ENCODE measurements around the gene LMTK2. TPM values are rescaled to one million over a fixed set of nuclear protein-coding genes. Genes with fewer than 3 reads are reported as not detected.

LMTK2 gene
- total RNA-seq, 1 donor from 2014 or later: 15.4 TPM

DNA sequence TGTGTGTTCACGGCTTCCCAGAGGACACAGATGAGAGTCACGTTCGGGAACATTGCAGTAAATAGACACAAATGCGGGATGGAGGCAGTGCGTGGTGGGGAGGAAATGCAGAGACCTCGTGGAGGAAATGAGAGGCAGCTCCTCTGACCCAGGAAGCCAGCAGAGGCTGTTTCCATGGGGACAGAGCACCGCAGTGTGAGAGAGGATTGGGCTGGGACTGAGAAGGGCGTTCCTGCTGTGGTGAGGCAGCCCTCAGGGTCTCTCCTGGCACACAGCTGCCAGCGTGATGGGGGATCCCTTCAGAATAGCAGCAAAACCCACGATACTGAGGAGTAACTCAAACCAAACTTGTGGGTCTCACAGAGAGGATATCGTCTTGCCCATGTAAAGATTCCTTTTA lies 82.9 kb downstream of the LMTK2 start:
- Mint-ChIP-seq H3K36me3 (ENCODE audit: unreplicated experiment) (peaks cover 36% of the 10 kb centered on the region), H3K27me3 (ENCODE audit: unreplicated experiment) (no peaks in the 10 kb centered on the region), H3K4me3 (ENCODE audit: unreplicated experiment) (no peak overlapping the region), H3K9me3 (ENCODE audit: unreplicated experiment) (peaks cover 9% of the 10 kb centered on the region), H3K27ac (ENCODE audit: unreplicated experiment) (no peak overlapping the region), H3K4me1 (ENCODE audit: unreplicated experiment) (peaks cover 13% of the 10 kb centered on the region)
- no peak for TF ChIP-seq CTCF (IDR thresholded peaks at IDR 0.05)
- DNase-seq (ENCODE audit: extremely low spot score, unreplicated experiment): no peak

GRCh38 chr7:98191668-98192431 lies 85.2 kb downstream of the LMTK2 start:
- TF ChIP-seq CTCF (IDR thresholded peaks at IDR 0.05): no peak
- Mint-ChIP-seq H3K27me3 (ENCODE audit: unreplicated experiment) (no peaks in the 10 kb centered on the region), H3K4me1 (ENCODE audit: unreplicated experiment) (peaks cover 11% of the 10 kb centered on the region), H3K4me3 (ENCODE audit: unreplicated experiment) (no peak overlapping the region), H3K27ac (ENCODE audit: unreplicated experiment) (no peak overlapping the region), H3K36me3 (ENCODE audit: unreplicated experiment) (peaks cover 38% of the 10 kb centered on the region), H3K9me3 (ENCODE audit: unreplicated experiment) (peaks cover 9% of the 10 kb centered on the region)
- no peak for DNase-seq (ENCODE audit: extremely low spot score, unreplicated experiment)

GRCh38 chr7:98192781-98193457 lies 86.3 kb downstream of the LMTK2 start:
- Mint-ChIP-seq H3K27ac (ENCODE audit: unreplicated experiment) (no peak overlapping the region), H3K36me3 (ENCODE audit: unreplicated experiment) (peaks cover 39% of the 10 kb centered on the region), H3K4me1 (ENCODE audit: unreplicated experiment) (peaks cover 7% of the 10 kb centered on the region), H3K27me3 (ENCODE audit: unreplicated experiment) (no peaks in the 10 kb centered on the region), H3K9me3 (ENCODE audit: unreplicated experiment) (peaks cover 9% of the 10 kb centered on the region), H3K4me3 (ENCODE audit: unreplicated experiment) (no peak overlapping the region)
- DNase-seq (ENCODE audit: extremely low spot score, unreplicated experiment): no peak
- no peak for TF ChIP-seq CTCF (IDR thresholded peaks at IDR 0.05)

DNA sequence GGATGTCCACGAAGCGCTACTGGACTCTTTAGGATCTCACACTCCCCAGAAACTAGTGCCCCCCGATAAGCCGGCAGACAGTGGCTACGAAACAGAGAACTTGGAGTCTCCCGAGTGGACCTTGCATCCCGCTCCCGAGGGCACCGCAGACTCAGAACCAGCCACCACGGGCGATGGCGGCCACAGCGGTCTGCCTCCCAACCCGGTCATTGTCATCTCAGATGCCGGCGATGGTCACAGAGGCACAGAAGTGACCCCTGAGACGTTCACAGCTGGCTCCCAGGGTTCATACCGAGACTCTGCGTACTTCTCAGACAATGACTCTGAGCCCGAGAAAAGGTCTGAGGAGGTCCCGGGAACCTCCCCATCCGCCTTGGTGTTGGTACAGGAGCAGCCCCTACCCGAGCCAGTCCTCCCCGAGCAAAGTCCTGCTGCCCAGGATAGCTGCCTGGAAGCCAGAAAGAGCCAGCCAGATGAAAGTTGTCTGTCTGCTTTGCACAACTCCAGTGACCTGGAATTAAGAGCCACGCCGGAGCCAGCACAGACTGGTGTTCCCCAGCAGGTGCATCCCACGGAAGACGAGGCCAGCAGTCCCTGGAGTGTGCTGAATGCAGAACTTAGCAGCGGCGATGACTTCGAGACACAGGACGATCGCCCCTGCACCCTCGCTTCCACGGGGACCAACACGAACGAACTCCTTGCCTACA lies 87.0 kb downstream of the LMTK2 start:
- H3K9me3 Mint-ChIP-seq (ENCODE audit: unreplicated experiment): peaks cover 9% of the 10 kb centered on the region
- H3K27me3 Mint-ChIP-seq (ENCODE audit: unreplicated experiment): no peaks in the 10 kb centered on the region
- peaks cover 7% of the 10 kb centered on the region for H3K4me1 Mint-ChIP-seq (ENCODE audit: unreplicated experiment)
- no peak overlapping the region for H3K4me3 Mint-ChIP-seq (ENCODE audit: unreplicated experiment)
- peaks cover 40% of the 10 kb centered on the region for H3K36me3 Mint-ChIP-seq (ENCODE audit: unreplicated experiment)
- no peak for DNase-seq (ENCODE audit: extremely low spot score, unreplicated experiment)
- no peak overlapping the region for H3K27ac Mint-ChIP-seq (ENCODE audit: unreplicated experiment)
- TF ChIP-seq CTCF (IDR thresholded peaks at IDR 0.05): no peak

GRCh38 chr7:98194186-98194585 lies 87.5 kb downstream of the LMTK2 start:
- Mint-ChIP-seq H3K27ac (ENCODE audit: unreplicated experiment) (no peak overlapping the region), H3K36me3 (ENCODE audit: unreplicated experiment) (peaks cover 34% of the 10 kb centered on the region)

More at GRCh38 chr7:98194186-98194585, 87.5 kb downstream of the LMTK2 start:
- Mint-ChIP-seq H3K27me3 (ENCODE audit: unreplicated experiment) (no peaks in the 10 kb centered on the region), H3K4me3 (ENCODE audit: unreplicated experiment) (no peak overlapping the region), H3K9me3 (ENCODE audit: unreplicated experiment) (peaks cover 3% of the 10 kb centered on the region), H3K4me1 (ENCODE audit: unreplicated experiment) (peaks cover 11% of the 10 kb centered on the region)
- TF ChIP-seq CTCF (IDR thresholded peaks at IDR 0.05): no peak
- DNase-seq (ENCODE audit: extremely low spot score, unreplicated experiment): no peak

Measured in osteocyte (in vitro differentiated cells).